GM23248 (cell line): ENCODE results near the gene HERC4. TPM values are rescaled to one million over a fixed set of nuclear protein-coding genes. Genes with fewer than 3 reads are reported as not detected.

ENCODE experiments used
- DNase-seq: peaks from one replicate; pipeline ENCODE4 v3.0.0-alpha.2; 2015
- H2AFZ ChIP-seq: fragments of 200-600 bp; sonication (generic); 2 replicates; pipeline ENCODE4 v1.6.1; 2016; ENCODE audit warnings: antibody characterized with exemption
- H3F3A ChIP-seq: fragments of 200-600 bp; sonication (generic); 2 replicates; pipeline ENCODE4 v1.6.1; 2016; ENCODE audit warnings: mild to moderate bottlenecking, antibody characterized with exemption, mixed run types; ENCODE audit not compliant: insufficient read depth
- H3K27ac ChIP-seq: fragments of 200-600 bp; sonication (generic); 2 replicates; pipeline ENCODE4 v1.5.1; 2016; ENCODE audit warnings: mild to moderate bottlenecking
- H3K27me3 ChIP-seq: fragments of 200-600 bp; sonication (generic); replicated peaks from 2 replicates; pipeline ENCODE4 v1.6.1; 2016; ENCODE audit warnings: mild to moderate bottlenecking; ENCODE audit not compliant: insufficient read depth
- H3K36me3 ChIP-seq: fragments of 200-600 bp; sonication (generic); 2 replicates; pipeline ENCODE4 v1.6.1; 2016; ENCODE audit warnings: low read depth, mild to moderate bottlenecking
- H3K4me1 ChIP-seq: fragments of 200-600 bp; sonication (generic); 2 replicates; pipeline ENCODE4 v1.6.1; 2016; ENCODE audit warnings: mild to moderate bottlenecking; ENCODE audit not compliant: insufficient read depth
- H3K4me2 ChIP-seq: fragments of 200-600 bp; sonication (generic); one replicate; pipeline ENCODE4 v1.6.1; 2016; ENCODE audit warnings: mild to moderate bottlenecking; ENCODE audit not compliant: unreplicated experiment
- H3K4me3 ChIP-seq: fragments of 200-600 bp; sonication (generic); 2 replicates; pipeline ENCODE4 v1.5.1; 2016; ENCODE audit warnings: mild to moderate bottlenecking
- H3K79me2 ChIP-seq: fragments of 200-600 bp; sonication (generic); 2 replicates; pipeline ENCODE4 v1.6.1; 2016; ENCODE audit warnings: mild to moderate bottlenecking; ENCODE audit not compliant: insufficient read depth
- H3K9ac ChIP-seq: fragments of 200-600 bp; sonication (generic); 2 replicates; pipeline ENCODE4 v1.6.1; 2016; ENCODE audit warnings: mild to moderate bottlenecking
- H3K9me2 ChIP-seq: fragments of 200-600 bp; sonication (generic); 2 replicates; pipeline ENCODE4 v1.6.1; 2016; ENCODE audit warnings: mixed run types, mild to moderate bottlenecking, moderate library complexity; ENCODE audit not compliant: insufficient read depth
- H3K9me3 ChIP-seq: fragments of 200-600 bp; sonication (generic); one replicate; pipeline ENCODE4 v1.6.1; 2017; ENCODE audit warnings: low read depth
- H4K20me1 ChIP-seq: fragments of 200-600 bp; sonication (generic); 2 replicates; pipeline ENCODE4 v1.6.0; 2016; ENCODE audit not compliant: insufficient read depth
- EZH2 ChIP-seq: fragments of 200-600 bp; sonication (generic); IDR thresholded peaks from 2 replicates; pipeline ENCODE4 v1.6.1; 2018; ENCODE audit warnings: antibody characterized with exemption, mild to moderate bottlenecking; ENCODE audit not compliant: insufficient read depth, poor library complexity, severe bottlenecking
- EZH2phosphoT487 ChIP-seq: fragments of 200-600 bp; sonication (generic); IDR thresholded peaks from 2 replicates; pipeline ENCODE4 v1.6.1; 2018; ENCODE audit warnings: antibody characterized with exemption, moderate library complexity, mild to moderate bottlenecking, low read depth; ENCODE audit not compliant: insufficient read depth
- WGBS, 2 experiments: methylation state at CpG; one replicate each; pipeline ENCODE4 v1.1.6; 2015 to 2017; ENCODE audit warnings: low lambda C conversion rate in 2 of 2, low coverage in 1 of 2; ENCODE audit errors: missing lambda C conversion rate in 2 of 2; 5-methylcytosine and 5-hydroxymethylcytosine counted together
- in situ Hi-C: fragments of 300-500 bp; cut with MboI; formaldehyde crosslinking; loops from 2 replicates; pipeline ENCODE4 v1.15.0; 2020
- polyA plus RNA-seq: library from polyadenylated mRNA; unstranded; fragments of >200 nt; fragmentation: Nextera tagmentation; extraction: Ambion mirVana; gene quantifications from 2 replicates; pipeline ENCODE4 v1.2.1, GENCODE V29; 2016
- total RNA-seq: library from RNA; depleted of rRNA; stranded (reverse); fragments of >200 nt; shearing (Covaris generic); gene quantifications from 2 replicates; pipeline ENCODE4 v1.2.3, GENCODE V29; 2014

Gene HERC4
- total and polyA plus RNA-seq, 2 experiments from 2014 or later = 127 to 228 TPM

DNA sequence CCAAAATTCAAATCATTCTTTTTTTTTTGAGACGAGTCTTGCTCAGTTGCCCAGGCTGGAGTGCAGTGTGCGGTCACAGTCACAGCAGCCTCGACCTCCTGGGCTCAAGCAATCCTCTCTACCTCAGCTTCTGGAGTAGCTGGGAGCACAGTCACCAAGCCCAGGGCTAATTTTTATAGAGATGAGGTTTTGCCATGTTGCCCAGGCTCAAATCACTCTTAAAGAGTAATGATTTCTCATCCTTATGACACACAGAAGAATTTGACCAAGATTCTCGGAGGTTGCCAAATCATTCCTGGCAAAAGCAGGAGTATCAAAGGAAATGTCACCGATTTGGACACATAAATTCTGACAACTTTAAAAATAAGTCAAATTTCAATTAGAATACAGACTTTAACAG is 151.5 kb downstream of the HERC4 start:
- H3K27ac ChIP-seq = peak overlapping the region; percentile 75
- no peak for TF ChIP-seq EZH2phosphoT487
- TF ChIP-seq EZH2 = no peak
- no peaks in the 10 kb centered on the region for H3K9me2 ChIP-seq
- peaks cover 44% of the 10 kb centered on the region for H3K79me2 ChIP-seq
- H3K9ac ChIP-seq = 0 out of 2 replicates have a peak overlapping the region, but pooled peaks have one; percentile 5
- H4K20me1 ChIP-seq = 0 out of 2 replicates have a peak, but pooled peaks cover 3% of the 10 kb centered on the region
- H3K36me3 ChIP-seq = peaks cover 72% of the 10 kb centered on the region
- no peaks in the 10 kb centered on the region for H3K27me3 ChIP-seq
- H3K9me3 ChIP-seq = no peaks in the 10 kb centered on the region
- H3K4me1 ChIP-seq = peaks cover 63% of the 10 kb centered on the region
- in situ Hi-C loops = no loop called here
- no peak overlapping the region for H3K4me3 ChIP-seq
- H3F3A ChIP-seq = peaks cover 94% of the 10 kb centered on the region
- peak; percentile 89 for DNase-seq
- H2AFZ ChIP-seq = no peak overlapping the region
- H3K4me2 ChIP-seq = peak overlapping the region; percentile 15
- WGBS, 2 experiments = 19 to 28% methylated on average over 5 of the region's 5 CpGs

DNA sequence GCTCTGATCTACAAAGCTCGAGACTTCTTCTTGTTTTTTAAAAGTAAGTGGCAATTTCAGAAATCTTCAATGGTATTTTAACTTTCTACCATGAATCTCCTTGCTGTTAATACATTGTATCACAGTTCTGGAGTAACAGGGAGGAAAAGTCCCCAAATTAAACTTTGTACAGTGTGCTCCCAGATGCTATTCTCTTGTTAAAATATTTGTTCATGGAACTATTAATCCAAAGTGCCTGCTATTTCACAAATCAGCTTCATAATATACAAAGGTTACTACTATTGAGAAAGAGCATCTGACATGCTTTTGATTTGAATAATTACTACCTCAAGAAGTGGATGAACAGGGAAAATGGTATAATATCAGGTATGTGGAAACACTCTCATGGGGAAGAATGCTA is 154.0 kb downstream of the HERC4 start:
- H3K9ac ChIP-seq = no peak overlapping the region
- H3K9me3 ChIP-seq = no peaks in the 10 kb centered on the region
- H3F3A ChIP-seq = peaks cover 98% of the 10 kb centered on the region
- 0 out of 2 replicates have a peak overlapping the region, but pooled peaks have one; percentile 11 for H3K27ac ChIP-seq
- no peaks in the 10 kb centered on the region for H4K20me1 ChIP-seq
- TF ChIP-seq EZH2 = no peak
- no peak for TF ChIP-seq EZH2phosphoT487
- H3K4me3 ChIP-seq = no peak overlapping the region
- in situ Hi-C loops = no loop called here
- no peak overlapping the region for H2AFZ ChIP-seq
- no peak for DNase-seq
- no peaks in the 10 kb centered on the region for H3K27me3 ChIP-seq
- WGBS, 2 experiments = 60 to 68% methylated on average over 1 of the region's 1 CpG
- no peaks in the 10 kb centered on the region for H3K9me2 ChIP-seq
- H3K36me3 ChIP-seq = peaks cover 85% of the 10 kb centered on the region
- peaks cover 48% of the 10 kb centered on the region for H3K4me1 ChIP-seq
- H3K4me2 ChIP-seq = no peak overlapping the region
- H3K79me2 ChIP-seq = peaks cover 39% of the 10 kb centered on the region

DNA sequence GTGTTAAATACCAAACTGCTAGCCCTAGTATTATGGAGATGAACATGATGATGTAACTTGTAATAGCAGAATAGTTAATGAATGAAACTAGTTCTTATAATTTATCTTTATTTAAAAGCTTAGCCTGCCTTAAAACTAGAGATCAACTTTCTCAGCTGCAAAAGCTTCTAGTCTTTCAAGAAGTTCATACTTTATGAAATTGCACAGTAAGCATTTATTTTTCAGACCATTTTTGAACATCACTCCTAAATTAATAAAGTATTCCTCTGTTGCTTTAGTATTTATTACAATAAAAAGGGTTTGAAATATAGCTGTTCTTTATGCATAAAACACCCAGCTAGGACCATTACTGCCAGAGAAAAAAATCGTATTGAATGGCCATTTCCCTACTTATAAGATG is 157.4 kb downstream of the HERC4 start:
- H3K4me1 ChIP-seq = peaks cover 20% of the 10 kb centered on the region
- no peak overlapping the region for H2AFZ ChIP-seq
- 0 out of 2 replicates have a peak overlapping the region, but pooled peaks have one; percentile 7 for H3K27ac ChIP-seq
- H3K4me3 ChIP-seq = no peak overlapping the region
- H3K9me3 ChIP-seq = no peaks in the 10 kb centered on the region
- H3K4me2 ChIP-seq = no peak overlapping the region
- TF ChIP-seq EZH2phosphoT487 (no peak), EZH2 (no peak)
- peaks cover 74% of the 10 kb centered on the region for H3K36me3 ChIP-seq
- H3K9me2 ChIP-seq = no peaks in the 10 kb centered on the region
- H4K20me1 ChIP-seq = no peaks in the 10 kb centered on the region
- peaks cover 95% of the 10 kb centered on the region for H3F3A ChIP-seq
- 11 to 20% methylated on average over 1 of the region's 1 CpG for WGBS, 2 experiments
- DNase-seq = no peak
- no peak overlapping the region for H3K9ac ChIP-seq
- in situ Hi-C loops = no loop called here
- peaks cover 51% of the 10 kb centered on the region for H3K79me2 ChIP-seq
- no peaks in the 10 kb centered on the region for H3K27me3 ChIP-seq

DNA sequence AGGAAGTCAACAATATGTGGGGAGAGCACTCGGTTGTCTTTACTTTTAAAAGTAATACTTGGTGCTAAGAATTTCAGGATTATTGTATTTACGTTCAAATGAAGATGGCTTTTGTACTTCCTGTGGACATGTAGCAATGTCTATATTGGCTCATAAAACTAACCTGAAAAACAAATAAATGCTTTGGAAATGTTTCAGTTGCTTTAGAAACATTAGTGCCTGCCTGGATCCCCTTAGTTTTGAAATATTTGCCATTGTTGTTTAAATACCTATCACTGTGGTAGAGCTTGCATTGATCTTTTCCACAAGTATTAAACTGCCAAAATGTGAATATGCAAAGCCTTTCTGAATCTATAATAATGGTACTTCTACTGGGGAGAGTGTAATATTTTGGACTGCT is 157.9 kb downstream of the HERC4 start:
- Histone ChIP-seq H4K20me1 (no peaks in the 10 kb centered on the region), H3K9me3 (no peaks in the 10 kb centered on the region), H3F3A (peaks cover 95% of the 10 kb centered on the region), H3K9me2 (no peaks in the 10 kb centered on the region), H3K4me3 (no peak overlapping the region), H3K36me3 (peaks cover 69% of the 10 kb centered on the region), H3K9ac (no peak overlapping the region), H3K27me3 (no peaks in the 10 kb centered on the region), H3K4me2 (no peak overlapping the region), H2AFZ (no peak overlapping the region), H3K27ac (0 out of 2 replicates have a peak overlapping the region, but pooled peaks have one; percentile 7), H3K79me2 (peaks cover 51% of the 10 kb centered on the region), H3K4me1 (peaks cover 20% of the 10 kb centered on the region)
- no peak for TF ChIP-seq EZH2
- no peak for TF ChIP-seq EZH2phosphoT487
- in situ Hi-C loops = no loop called here
- WGBS, 2 experiments = 71 to 77% methylated on average over 2 of the region's 2 CpGs
- no peak for DNase-seq
